ENCODE results near the gene ZNF710.
A peak's percentile ranks its signal among the peaks of the same experiment; 100 is the strongest.

ZNF710 gene

GRCh38 chr15:89984421-89985010 is 16.6 kb upstream of the ZNF710 start:
- Histone ChIP-seq H3K27me3 (replicated peaks) (peaks cover 1% of the 10 kb centered on the region), H3K36me3 (replicated peaks) (no peaks in the 10 kb centered on the region), H3K27ac (no peak overlapping the region), H3K4me3 (ENCODE audit: low read depth, low read length) (no peak overlapping the region)
- in situ Hi-C loops (cut with HindIII; ENCODE audit: low pct_ligation_motif_present, low sequenced_read_pairs): no loop called here
- DNase-seq: no peak
- no peak for TF ChIP-seq CTCF (IDR thresholded peaks at IDR 0.05; ENCODE audit: low read depth, low read length, missing control alignments)

DNA sequence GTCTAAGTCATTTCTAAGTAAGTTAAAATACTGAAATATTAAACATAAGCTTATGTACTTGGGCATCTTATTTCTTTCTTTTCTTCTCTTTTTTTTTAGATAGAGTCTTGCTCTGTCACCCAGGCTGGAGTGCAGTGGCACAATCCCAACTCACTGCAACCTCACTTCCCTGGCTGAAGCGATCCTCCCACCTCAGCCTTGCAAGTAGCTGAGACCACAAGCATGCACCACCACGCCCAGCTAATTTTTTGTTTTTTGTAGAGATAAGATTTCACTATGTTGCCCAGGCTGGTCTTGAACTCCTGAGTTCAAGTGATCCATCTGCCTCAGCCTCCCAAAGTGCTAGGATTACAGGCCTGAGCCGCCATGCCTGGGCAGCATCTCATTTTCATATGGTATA is 16.0 kb upstream of the ZNF710 start:
- H3K27ac ChIP-seq: no peak overlapping the region
- TF ChIP-seq CTCF (IDR thresholded peaks at IDR 0.05; ENCODE audit: low read depth, low read length, missing control alignments): no peak
- DNase-seq: no peak
- H3K36me3 ChIP-seq (replicated peaks): no peaks in the 10 kb centered on the region
- no peak overlapping the region for H3K4me3 ChIP-seq (ENCODE audit: low read depth, low read length)
- in situ Hi-C loops (cut with HindIII; ENCODE audit: low pct_ligation_motif_present, low sequenced_read_pairs): no loop called here
- peaks cover 1% of the 10 kb centered on the region for H3K27me3 ChIP-seq (replicated peaks)

DNA sequence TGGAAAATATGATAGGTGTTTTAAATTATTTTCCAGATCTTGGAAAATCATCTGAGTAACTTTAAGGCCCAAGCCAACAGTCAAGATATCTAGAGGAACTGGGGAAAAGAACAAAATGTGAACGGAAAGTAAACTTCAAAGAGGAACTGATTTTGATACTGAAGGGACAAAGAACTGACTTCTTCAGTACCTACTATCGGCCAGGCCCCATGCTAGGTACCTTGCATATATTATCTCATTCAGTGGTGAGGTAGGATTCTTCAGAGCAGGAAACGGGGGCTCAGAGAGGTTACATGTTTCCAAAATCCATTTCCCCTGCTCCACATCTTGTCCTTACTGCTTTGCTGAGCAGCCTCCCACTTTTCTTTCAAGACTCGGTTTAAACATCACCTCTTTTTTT is 9.8 kb upstream of the ZNF710 start:
- no peak for TF ChIP-seq CTCF (IDR thresholded peaks at IDR 0.05; ENCODE audit: low read depth, low read length, missing control alignments)
- H3K27me3 ChIP-seq (replicated peaks): no peaks in the 10 kb centered on the region
- no peak for DNase-seq
- no peak overlapping the region for H3K27ac ChIP-seq
- in situ Hi-C loops (cut with HindIII; ENCODE audit: low pct_ligation_motif_present, low sequenced_read_pairs): no loop called here
- H3K36me3 ChIP-seq (replicated peaks): no peaks in the 10 kb centered on the region
- no peak overlapping the region for H3K4me3 ChIP-seq (ENCODE audit: low read depth, low read length)

DNA sequence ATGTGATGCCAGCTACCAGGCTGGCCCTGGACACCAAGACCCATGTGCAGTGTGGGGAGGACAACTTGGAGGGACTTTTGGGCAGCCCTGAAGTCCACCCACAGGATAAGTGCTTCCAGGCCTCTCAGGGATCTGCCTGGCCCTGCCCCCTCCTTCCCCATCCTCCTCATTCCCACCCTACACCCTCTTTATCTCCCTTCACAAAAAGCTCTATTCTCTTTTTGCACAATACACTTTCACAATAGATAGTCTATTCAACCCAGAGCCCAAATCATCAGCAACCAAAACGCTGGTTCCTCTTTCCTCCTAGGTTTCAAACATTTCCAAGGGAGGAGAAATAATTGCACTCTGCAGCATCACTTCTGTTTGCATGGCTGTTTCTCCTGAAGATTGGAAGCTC is 7.8 kb upstream of the ZNF710 start:
- in situ Hi-C loops (cut with HindIII; ENCODE audit: low pct_ligation_motif_present, low sequenced_read_pairs): no loop called here
- Histone ChIP-seq H3K27ac (no peak overlapping the region), H3K4me3 (ENCODE audit: low read depth, low read length) (no peak overlapping the region), H3K36me3 (replicated peaks) (no peaks in the 10 kb centered on the region), H3K27me3 (replicated peaks) (no peaks in the 10 kb centered on the region)
- no peak for DNase-seq
- TF ChIP-seq CTCF (IDR thresholded peaks at IDR 0.05; ENCODE audit: low read depth, low read length, missing control alignments): no peak

DNA sequence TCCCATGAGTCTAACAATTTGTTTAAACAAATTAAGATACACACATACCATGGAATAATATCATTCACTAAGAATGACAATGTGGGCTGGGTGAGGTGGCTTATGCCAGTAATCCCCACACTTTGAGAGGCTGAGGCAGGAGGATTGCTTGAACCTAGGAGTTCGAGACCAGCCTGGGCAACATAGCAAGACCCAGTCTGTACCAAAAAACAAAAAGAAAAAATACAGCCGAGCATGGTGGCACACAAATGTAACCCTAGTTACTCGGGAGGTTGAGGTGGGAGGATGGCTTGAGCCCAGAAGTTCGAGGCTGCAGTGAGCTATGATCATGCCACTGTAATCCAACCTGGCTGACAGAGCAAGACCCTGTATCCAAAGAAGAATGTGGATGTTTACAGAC is 4.0 kb upstream of the ZNF710 start:
- in situ Hi-C loops (cut with HindIII; ENCODE audit: low pct_ligation_motif_present, low sequenced_read_pairs): no loop called here
- H3K36me3 ChIP-seq (replicated peaks): no peaks in the 10 kb centered on the region
- H3K27ac ChIP-seq: no peak overlapping the region
- no peak overlapping the region for H3K4me3 ChIP-seq (ENCODE audit: low read depth, low read length)
- no peak for TF ChIP-seq CTCF (IDR thresholded peaks at IDR 0.05; ENCODE audit: low read depth, low read length, missing control alignments)
- H3K27me3 ChIP-seq (replicated peaks): no peaks in the 10 kb centered on the region
- no peak for DNase-seq

DNA sequence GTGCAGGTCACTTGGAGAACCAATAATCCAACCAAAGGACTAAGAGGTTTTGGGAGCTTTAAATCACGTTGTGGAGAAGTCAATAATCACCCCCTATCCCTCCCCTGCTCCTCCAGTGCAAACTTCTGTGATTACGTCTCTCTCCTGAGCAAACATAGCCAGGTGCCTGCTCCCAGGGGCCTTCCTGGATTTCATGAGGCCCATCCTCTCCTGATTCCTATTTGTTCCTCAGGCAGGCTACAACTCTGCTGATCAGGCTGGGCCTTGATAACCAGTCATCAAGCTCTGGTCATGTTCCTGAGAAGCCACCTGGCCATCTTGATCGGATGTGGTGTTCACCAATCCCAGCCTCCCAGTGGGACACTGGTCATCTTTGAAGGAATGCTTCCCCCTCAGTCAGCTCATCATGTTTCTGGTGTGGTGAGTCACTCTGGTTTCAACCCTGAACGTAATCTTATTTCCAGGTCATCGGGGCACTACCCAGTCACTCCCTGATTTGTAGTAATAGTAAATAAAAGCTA is 2.9 kb upstream of the ZNF710 start:
- H3K27ac ChIP-seq: no peak overlapping the region
- H3K4me3 ChIP-seq (ENCODE audit: low read depth, low read length): no peak overlapping the region
- DNase-seq: peak; percentile 77
- no peaks in the 10 kb centered on the region for H3K36me3 ChIP-seq (replicated peaks)
- no peaks in the 10 kb centered on the region for H3K27me3 ChIP-seq (replicated peaks)
- TF ChIP-seq CTCF (IDR thresholded peaks at IDR 0.05; ENCODE audit: low read depth, low read length, missing control alignments): no peak
- in situ Hi-C loops (cut with HindIII; ENCODE audit: low pct_ligation_motif_present, low sequenced_read_pairs): no loop called here

All from brain microvascular endothelial cell (primary cell).